HuH-7 (cell line): Measurements from ENCODE around the gene GSTA4.
"Not testable (repeated sequence)": the region's sequence is repeated elsewhere in the genome, so short reads cannot be mapped to it uniquely, and the experiment has no call there.

Experiments used
- DNase-seq: peaks from one replicate; pipeline ENCODE4 v3.0.0; 2011; ENCODE audit warnings: low spot score

The GSTA4 gene

DNA sequence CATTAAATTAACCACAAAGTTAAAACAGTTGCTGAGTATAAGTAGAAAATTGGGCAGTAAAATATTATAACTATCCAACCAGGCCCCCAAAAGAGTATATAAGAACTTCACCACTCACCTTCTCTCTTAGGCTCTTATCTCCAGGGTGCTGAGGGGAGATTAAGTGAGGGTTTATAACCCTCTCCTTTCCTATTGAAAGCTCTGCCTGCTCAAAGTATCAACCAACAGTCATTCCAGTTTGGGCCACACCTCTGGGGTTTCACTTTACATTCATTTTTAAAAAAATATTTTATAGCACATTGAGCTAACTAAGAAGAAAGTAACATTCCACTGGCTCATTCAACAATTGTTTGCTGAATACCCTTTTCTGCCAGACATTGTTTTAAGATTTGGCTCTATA is 22.1 kb downstream of the GSTA4 start:
- no peak for DNase-seq

GRCh38 chr6:52969359-52969758 is 25.7 kb downstream of the GSTA4 start:
- DNase-seq = no peak

- DNase-seq = no peak
These were observed 29.0 kb downstream of the GSTA4 start for GRCh38 chr6:52966101-52966500.

DNA sequence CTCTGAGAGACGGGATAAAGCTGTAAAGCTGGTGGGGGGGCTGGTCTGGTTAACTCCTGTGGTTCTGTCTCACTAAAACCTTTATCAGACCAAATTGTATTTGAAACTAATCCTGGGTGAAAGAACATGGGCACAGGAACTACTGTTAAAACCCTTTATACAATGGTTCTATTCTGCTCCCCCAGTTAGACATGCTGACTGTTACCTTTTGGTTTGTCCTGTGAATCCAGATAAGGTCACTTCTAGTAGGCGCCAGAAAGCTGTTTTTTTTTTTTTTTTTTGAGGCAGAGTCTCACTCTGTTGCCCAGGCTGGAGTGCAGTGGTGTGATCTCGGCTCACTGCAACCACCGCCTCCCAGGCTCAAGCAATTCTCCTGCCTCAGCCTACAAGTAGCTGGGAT is 29.7 kb downstream of the GSTA4 start:
- DNase-seq = no peak

GRCh38 chr6:52964318-52964717 is 30.8 kb downstream of the GSTA4 start:
- DNase-seq = no peak

DNA sequence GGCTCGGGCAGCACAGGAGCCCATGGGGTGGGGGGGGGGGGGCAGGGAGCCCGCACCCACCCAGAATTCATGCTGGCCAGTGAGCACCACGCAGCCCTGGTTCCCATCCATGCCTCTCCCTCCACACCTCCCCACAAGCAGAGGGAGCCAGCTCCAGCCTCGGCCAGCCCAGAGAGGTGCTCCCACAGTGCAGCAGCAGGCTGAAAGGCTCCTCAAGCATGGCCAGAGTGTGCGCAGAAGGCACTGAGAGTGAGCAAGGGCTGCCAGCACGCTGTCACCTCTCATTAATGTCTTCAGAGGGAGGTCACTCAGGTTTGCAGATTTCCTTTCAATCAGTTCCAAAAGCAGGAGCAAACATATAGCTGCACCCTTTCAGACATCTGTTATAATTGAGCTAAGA is 32.4 kb downstream of the GSTA4 start:
- DNase-seq = no peak

GRCh38 chr6:52961022-52961421 is 34.1 kb downstream of the GSTA4 start:
- not testable (repeated sequence) for DNase-seq

- not testable (repeated sequence) for DNase-seq
These were observed 34.9 kb downstream of the GSTA4 start for GRCh38 chr6:52960211-52960610.

DNA sequence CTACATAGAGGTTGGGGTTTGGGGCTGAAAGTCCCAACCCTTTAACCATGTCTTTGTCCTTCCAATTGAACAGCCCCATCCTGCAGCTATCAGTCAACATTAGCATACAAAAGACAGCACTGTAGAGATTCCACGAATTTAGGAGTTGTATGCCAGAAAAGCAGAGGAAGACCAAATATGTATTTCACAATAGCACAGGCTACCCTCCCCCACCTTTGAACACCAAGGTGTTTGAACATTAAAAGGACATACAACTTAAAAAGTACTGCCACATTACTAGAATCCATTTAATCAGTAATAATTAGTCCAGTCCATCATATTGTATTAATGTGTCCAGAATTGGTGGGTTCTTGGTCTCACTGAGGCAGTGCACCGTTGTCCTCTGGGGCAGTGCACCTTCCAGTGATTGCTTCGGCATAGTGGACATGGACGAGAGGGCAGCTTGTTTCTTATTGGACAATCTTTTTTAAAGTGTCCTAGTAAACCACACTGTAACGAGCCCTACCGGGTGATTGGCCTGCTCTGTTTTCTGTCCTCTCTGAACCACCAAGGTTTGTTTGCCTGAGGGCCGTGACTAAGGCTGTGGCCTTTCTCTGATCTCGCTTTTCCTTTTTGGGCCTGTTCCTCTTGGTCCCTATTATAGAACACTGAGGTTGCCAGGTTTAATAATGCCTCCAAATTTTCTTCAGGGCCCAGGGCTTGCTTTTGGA is 36.4 kb downstream of the GSTA4 start:
- DNase-seq = no peak

DNA sequence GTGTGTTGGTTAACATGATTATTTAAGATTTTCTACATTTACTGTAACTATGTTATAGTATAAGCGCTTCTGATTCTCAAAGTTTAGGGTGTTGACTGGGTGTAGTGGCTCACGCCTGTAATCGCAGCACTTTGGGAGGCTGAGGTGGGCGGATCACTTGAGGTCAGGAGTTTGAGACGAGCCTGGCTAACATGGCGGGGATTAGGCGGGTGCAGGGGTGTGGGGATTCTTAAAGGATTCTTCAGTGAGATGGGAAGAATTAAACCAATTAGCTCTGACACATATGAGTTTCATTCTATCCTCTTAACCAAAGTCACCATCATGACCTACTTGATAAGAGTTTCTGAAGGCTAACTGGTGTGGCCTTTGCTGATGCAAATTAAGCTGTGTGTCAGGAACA is 39.2 kb downstream of the GSTA4 start:
- no peak for DNase-seq

GRCh38 chr6:52953911-52954839 is 40.9 kb downstream of the GSTA4 start:
- DNase-seq = no peak

DNA sequence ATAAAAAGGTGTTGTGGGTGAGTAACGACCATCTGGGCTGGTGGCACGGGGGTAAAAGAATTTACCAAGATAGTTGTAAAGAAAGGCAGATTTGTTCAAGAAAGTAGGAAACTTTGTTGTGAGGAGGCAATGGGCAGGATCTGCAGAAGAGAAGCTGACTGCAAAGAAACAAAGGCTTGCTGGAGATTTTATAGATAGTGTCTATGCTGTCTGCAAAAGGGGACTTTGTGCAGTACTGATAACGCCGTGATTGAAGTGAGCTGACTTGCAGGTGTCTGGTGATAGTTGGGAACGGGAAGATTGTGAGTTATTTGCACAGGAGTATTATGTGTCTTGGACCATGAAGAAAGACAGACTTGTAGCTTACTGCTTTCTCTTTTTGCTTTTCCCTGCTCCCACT is 48.8 kb downstream of the GSTA4 start:
- DNase-seq = no peak

DNA sequence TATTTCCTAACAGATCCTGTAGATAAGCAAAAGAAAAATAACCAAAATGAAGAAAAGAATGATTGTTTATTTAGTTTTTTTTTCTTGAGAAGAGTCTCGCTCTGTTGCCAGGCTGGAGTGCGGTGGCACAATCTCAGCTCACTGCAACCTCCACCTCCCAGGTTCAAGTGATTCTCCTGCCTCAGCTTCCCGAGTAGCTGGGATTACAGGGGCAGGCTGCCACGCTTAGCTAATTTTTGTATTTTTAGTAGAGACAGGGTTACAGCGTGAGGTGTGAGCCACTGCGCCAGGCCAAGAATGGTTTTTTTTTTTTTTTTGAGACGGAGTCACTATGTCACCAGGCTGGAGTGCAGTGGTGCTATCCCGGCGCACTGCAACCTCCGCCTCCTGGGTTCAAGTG is 52.3 kb downstream of the GSTA4 start:
- not testable (repeated sequence) for DNase-seq

- DNase-seq = no peak
These were observed 52.9 kb downstream of the GSTA4 start for GRCh38 chr6:52942221-52942620.

DNA sequence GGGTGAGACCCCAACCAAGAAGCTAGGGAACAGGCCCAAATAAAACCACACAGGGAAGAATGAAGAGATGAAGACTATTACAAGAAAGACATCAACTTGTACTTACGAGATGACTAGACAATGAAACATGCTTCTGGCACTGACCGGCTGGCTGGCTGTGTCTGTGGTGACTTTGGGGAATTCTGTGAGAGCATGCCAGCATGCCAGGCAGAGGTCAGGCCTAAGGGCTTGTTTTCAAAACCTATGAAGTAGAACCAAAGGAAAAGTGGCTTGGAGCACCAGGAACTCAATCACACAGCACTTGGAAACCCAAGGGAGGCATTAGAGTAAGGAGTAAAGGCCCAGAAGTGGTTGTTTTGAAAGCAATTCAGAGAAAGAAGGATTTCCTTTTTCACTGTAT is 57.2 kb downstream of the GSTA4 start:
- DNase-seq = no peak

DNA sequence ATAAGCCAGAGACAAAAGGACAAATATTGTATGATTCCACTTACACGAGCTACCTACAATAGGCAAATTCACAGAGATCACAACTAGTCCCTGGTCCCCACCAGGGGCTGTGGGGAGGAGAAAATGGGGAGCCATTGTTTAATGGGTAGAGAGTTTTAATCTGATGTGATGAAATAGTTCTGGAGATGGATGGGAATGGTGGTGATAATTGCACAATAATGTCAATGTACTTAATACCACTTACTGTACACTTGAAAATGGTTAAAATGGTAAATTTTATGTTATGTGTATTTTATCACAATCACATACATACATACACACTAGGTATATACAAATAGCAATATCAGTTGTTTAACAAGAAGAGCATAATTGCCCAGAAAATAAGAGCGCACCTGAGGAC is 61.3 kb downstream of the GSTA4 start:
- DNase-seq = no peak

DNA sequence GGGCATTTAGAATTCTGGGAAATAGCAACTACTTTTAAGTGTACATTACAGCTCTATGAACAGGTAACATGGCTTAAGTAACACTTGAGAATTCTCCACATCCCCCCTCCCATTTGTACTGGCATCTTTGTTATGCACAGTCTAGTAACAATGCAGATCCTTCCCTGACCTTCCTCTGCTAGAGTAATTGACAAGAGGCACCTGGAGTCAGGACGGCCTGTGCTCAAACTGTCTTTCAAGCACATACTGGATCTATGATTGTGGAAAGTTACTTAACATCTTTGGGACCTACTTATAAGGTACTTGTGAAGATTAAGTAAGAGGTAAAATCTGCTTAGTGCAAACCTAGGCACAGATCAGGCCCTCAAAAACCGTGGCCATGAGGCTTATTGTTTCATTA is 63.7 kb downstream of the GSTA4 start:
- no peak for DNase-seq

GRCh38 chr6:52929321-52930164 is 65.5 kb downstream of the GSTA4 start:
- no peak for DNase-seq
